MCF 10A (cell line): Measurements from ENCODE around the gene SLC17A3. TPM values are rescaled to one million over a fixed set of nuclear protein-coding genes. Genes with fewer than 3 reads are reported as not detected.

Experiments
- BruUV-seq: library from RNA; stranded (reverse); fragments of 400-500 nt; replicated peaks from 2 replicates; lab custom pipeline; 2021; lab: Mats Ljungman, UMichigan
- CTCF ChIA-PET: fragments of 300-600 bp; sonication (Branson Sonifier 250); formaldehyde crosslinking; extraction: SDS; loops from one replicate; lab custom pipeline; 2021; ENCODE audit warnings: antibody characterized with exemption, inconsistent platforms; lab: Yijun Ruan, JAX
- POLR2A ChIA-PET: fragments of 300-600, 350-650 bp; sonication (Branson Sonifier 250); formaldehyde crosslinking; extraction: SDS; loops from one replicate; lab custom pipeline; 2020; ENCODE audit warnings: antibody characterized with exemption, inconsistent platforms; lab: Yijun Ruan, JAX
- DNase-seq: peaks from one replicate; pipeline ENCODE4 v3.0.0-alpha.2; 2018; ENCODE audit not compliant: unreplicated experiment
- H3K27ac Mint-ChIP-seq: one replicate; pipeline ENCODE4 v1.8.0; 2022; ENCODE audit warnings: mild to moderate bottlenecking, low read depth, mixed read lengths; ENCODE audit not compliant: unreplicated experiment
- H3K27me3 Mint-ChIP-seq: one replicate; pipeline ENCODE4 v1.8.0; 2022; ENCODE audit warnings: mixed read lengths; ENCODE audit not compliant: insufficient read depth, unreplicated experiment
- H3K36me3 Mint-ChIP-seq: one replicate; pipeline ENCODE4 v1.8.0; 2022; ENCODE audit warnings: mild to moderate bottlenecking, moderate library complexity, mixed read lengths; ENCODE audit not compliant: insufficient read depth, unreplicated experiment
- H3K4me1 Mint-ChIP-seq: one replicate; pipeline ENCODE4 v1.8.0; 2022; ENCODE audit warnings: mixed read lengths; ENCODE audit not compliant: insufficient read depth, unreplicated experiment
- H3K4me3 Mint-ChIP-seq: one replicate; pipeline ENCODE4 v1.8.0; 2022; ENCODE audit warnings: mild to moderate bottlenecking, moderate library complexity, mixed read lengths; ENCODE audit not compliant: unreplicated experiment
- H3K9me3 Mint-ChIP-seq: one replicate; pipeline ENCODE4 v1.8.0; 2022; ENCODE audit warnings: mixed read lengths; ENCODE audit not compliant: unreplicated experiment
- CTCF ChIP-seq: fragments of 200-600 bp; IDR thresholded peaks from one replicate; pipeline ENCODE4 v1.8.0; 2022; ENCODE audit warnings: antibody characterized with exemption, mild to moderate bottlenecking; ENCODE audit not compliant: unreplicated experiment
- intact Hi-C: fragments of 100-400 bp; cut with micrococcal nuclease; formaldehyde crosslinking; loops from 2 replicates; pipeline ENCODE4 v1.14.1; 2022
- total RNA-seq: library from RNA; stranded (reverse); gene quantifications from 2 replicates; pipeline ENCODE4 v1.2.3, GENCODE V29; 2022

The SLC17A3 gene
- total RNA-seq, 1 experiment from 2014 or later, result not detected

- H3K36me3 Mint-ChIP-seq, result no peaks in the 10 kb centered on the region
- POLR2A ChIA-PET, result no interaction called here
- no peak overlapping the region for H3K27ac Mint-ChIP-seq
- BruUV-seq, result no TSS peak
- H3K27me3 Mint-ChIP-seq, result no peaks in the 10 kb centered on the region
- H3K4me3 Mint-ChIP-seq, result no peak overlapping the region
- no peaks in the 10 kb centered on the region for H3K9me3 Mint-ChIP-seq
- H3K4me1 Mint-ChIP-seq, result no peaks in the 10 kb centered on the region
- peak; percentile 27 for DNase-seq
- intact Hi-C loops, result no loop called here
- CTCF ChIA-PET, result interaction anchor here (2.0 kb wide), 1 partner anchor 15 kb away, joined by 6 read pairs; no protein-coding TSS in a partner anchor
- TF ChIP-seq CTCF, result no peak
These were observed 949 bp upstream of the SLC17A3 start for GRCh38 chr6:25874822-25875562.

- CTCF ChIA-PET, result interaction anchor here (0.6 kb wide), 1 partner anchor 9 kb away, joined by 3 read pairs; no protein-coding TSS in a partner anchor
- Mint-ChIP-seq H3K36me3 (no peaks in the 10 kb centered on the region), H3K4me3 (no peak overlapping the region), H3K9me3 (no peaks in the 10 kb centered on the region), H3K27ac (no peak overlapping the region), H3K4me1 (no peaks in the 10 kb centered on the region), H3K27me3 (no peaks in the 10 kb centered on the region)
- BruUV-seq, result no TSS peak
- POLR2A ChIA-PET, result no interaction called here
- no peak for DNase-seq
- TF ChIP-seq CTCF, result no peak
- intact Hi-C loops, result no loop called here
These were observed 1.2 kb downstream of the SLC17A3 start for GRCh38 chr6:25872814-25873213.

- DNase-seq, result no peak
- POLR2A ChIA-PET, result no interaction called here
- H3K27me3 Mint-ChIP-seq, result peaks cover 4% of the 10 kb centered on the region
- intact Hi-C loops, result no loop called here
- CTCF ChIA-PET, result no interaction called here
- H3K27ac Mint-ChIP-seq, result no peak overlapping the region
- no peaks in the 10 kb centered on the region for H3K36me3 Mint-ChIP-seq
- BruUV-seq, result no TSS peak
- H3K4me1 Mint-ChIP-seq, result no peaks in the 10 kb centered on the region
- H3K9me3 Mint-ChIP-seq, result no peaks in the 10 kb centered on the region
- TF ChIP-seq CTCF, result no peak
- H3K4me3 Mint-ChIP-seq, result no peak overlapping the region
These were observed 4.2 kb downstream of the SLC17A3 start for GRCh38 chr6:25869840-25870239.

- no TSS peak for BruUV-seq
- H3K9me3 Mint-ChIP-seq, result no peaks in the 10 kb centered on the region
- no peak overlapping the region for H3K27ac Mint-ChIP-seq
- no peak for TF ChIP-seq CTCF
- DNase-seq, result no peak
- H3K4me1 Mint-ChIP-seq, result no peaks in the 10 kb centered on the region
- POLR2A ChIA-PET, result no interaction called here
- CTCF ChIA-PET, result no interaction called here
- peaks cover 16% of the 10 kb centered on the region for H3K27me3 Mint-ChIP-seq
- intact Hi-C loops, result no loop called here
- no peak overlapping the region for H3K4me3 Mint-ChIP-seq
- no peaks in the 10 kb centered on the region for H3K36me3 Mint-ChIP-seq
These were observed 5.4 kb downstream of the SLC17A3 start for GRCh38 chr6:25868436-25869183.
